Measurements from ENCODE around the gene THSD7B. TPM values are rescaled to one million over a fixed set of nuclear protein-coding genes. Genes with fewer than 3 reads are reported as not detected.

Gene THSD7B
- total and polyA plus RNA-seq, 10 of the 15 experiments (the other 5 are each of a cell fraction or from before 2014, with no cell fraction given) = 0.03 to 0.56 (median 0.28) TPM

DNA sequence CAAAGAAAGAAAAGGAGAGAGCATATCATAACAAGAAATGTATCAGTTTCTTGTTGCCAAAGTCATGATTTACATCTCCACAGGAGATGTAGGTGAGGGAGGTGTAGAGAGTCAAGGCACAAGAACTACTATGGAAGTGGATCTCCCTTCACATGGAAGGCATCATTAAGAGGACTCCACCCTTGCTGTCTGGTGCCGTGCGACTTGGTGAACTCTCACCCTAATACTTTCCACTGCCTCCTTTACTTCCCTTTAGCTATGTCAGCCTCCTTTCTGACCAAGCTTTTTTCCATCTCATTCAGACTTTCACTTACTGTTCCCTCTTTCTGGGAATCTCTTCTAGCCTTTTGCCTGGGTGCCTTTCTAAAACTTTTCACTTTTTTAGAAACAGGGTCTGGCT is 490.0 kb downstream of the THSD7B start (continued):
- TF ChIP-seq, protein P1, sequence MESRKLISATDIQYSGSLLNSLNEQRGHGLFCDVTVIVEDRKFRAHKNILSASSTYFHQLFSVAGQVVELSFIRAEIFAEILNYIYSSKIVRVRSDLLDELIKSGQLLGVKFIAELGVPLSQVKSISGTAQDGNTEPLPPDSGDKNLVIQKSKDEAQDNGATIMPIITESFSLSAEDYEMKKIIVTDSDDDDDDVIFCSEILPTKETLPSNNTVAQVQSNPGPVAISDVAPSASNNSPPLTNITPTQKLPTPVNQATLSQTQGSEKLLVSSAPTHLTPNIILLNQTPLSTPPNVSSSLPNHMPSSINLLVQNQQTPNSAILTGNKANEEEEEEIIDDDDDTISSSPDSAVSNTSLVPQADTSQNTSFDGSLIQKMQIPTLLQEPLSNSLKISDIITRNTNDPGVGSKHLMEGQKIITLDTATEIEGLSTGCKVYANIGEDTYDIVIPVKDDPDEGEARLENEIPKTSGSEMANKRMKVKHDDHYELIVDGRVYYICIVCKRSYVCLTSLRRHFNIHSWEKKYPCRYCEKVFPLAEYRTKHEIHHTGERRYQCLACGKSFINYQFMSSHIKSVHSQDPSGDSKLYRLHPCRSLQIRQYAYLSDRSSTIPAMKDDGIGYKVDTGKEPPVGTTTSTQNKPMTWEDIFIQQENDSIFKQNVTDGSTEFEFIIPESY (IDR thresholded peaks at IDR 0.05) = no peak
- TF ChIP-seq NFIC (IDR thresholded peaks at IDR 0.05; ENCODE audit: low read depth, low read length) (no peak), SUZ12 (IDR thresholded peaks at IDR 0.05; ENCODE audit: unreplicated experiment) (no peak), CBX3 (IDR thresholded peaks at IDR 0.05; ENCODE audit: borderline replicate concordance, low read depth) (no peak)

DNA sequence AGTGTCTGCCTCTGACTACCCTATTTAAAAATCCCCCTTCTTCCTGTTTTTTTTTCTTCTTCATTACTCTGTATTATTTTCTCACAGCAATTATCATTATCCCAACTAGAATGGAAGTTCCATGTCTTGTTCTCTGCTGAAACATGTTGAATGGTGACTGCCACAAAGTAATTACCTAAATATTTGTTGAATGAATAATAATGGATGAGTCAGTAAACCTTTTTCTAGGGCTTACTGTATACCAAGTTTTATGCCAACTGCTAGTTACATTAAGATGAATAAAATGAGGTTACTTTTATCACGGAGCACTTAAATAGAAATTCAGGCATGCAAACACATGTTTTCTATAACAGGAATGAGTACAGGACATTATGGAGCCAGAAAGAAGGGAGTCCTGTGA is 490.6 kb downstream of the THSD7B start:
- H3K4me3 ChIP-seq = no peak overlapping the region
- H3K9ac ChIP-seq (ENCODE audit: control insufficient read depth, insufficient read depth, low read length) = no peak overlapping the region
- H4K20me1 ChIP-seq (ENCODE audit: control insufficient read depth, insufficient read depth) = no peaks in the 10 kb centered on the region
- no peak overlapping the region for H3K27ac ChIP-seq (ENCODE audit: control insufficient read depth, insufficient read depth)
- ChIA-PET RAD21 (ENCODE audit: unreplicated experiment) (no interaction called here), CTCF (no interaction called here), SMC1A (ENCODE audit: uncharacterized antibody, unreplicated experiment) (no interaction called here), POLR2A (no interaction called here)
- 0% methylated on average over 1 of the region's 1 CpG for WGBS (ENCODE audit: insufficient coverage, insufficient replicate concordance, low lambda C conversion rate, missing lambda C conversion rate)
- BruUV-seq (replicated peaks) = no TSS peak
- FAIRE-seq (no peak), ATAC-seq (no peak), DNase-seq (ENCODE audit: low read depth, low spot score) (no peak)
- TF ChIP-seq RAD51 (IDR thresholded peaks at IDR 0.05) (no peak), SUPT20H (IDR thresholded peaks at IDR 0.05; ENCODE audit: borderline replicate concordance, control insufficient read depth, low read depth, low read length) (no peak), CHD4 (IDR thresholded peaks at IDR 0.05) (no peak), TCF7 (IDR thresholded peaks at IDR 0.05; ENCODE audit: borderline replicate concordance) (no peak), ZZZ3 (IDR thresholded peaks at IDR 0.05; ENCODE audit: control insufficient read depth, insufficient read length, low read depth) (no peak), NR2F1 (conservative IDR thresholded peaks at IDR 0.05) (no peak), SP1 (IDR thresholded peaks at IDR 0.05; ENCODE audit: low read depth, low read length) (no peak), CEBPZ (IDR thresholded peaks at IDR 0.05; ENCODE audit: low read depth, low read length) (no peak), JUND (IDR thresholded peaks at IDR 0.05; ENCODE audit: low read depth, low read length) (no peak), CREB1 (IDR thresholded peaks at IDR 0.05; ENCODE audit: low read depth) (no peak), ZSCAN29 (IDR thresholded peaks at IDR 0.05) (no peak), WRNIP1 (IDR thresholded peaks at IDR 0.05; ENCODE audit: borderline replicate concordance, low read depth, low read length) (no peak)
- TF ChIP-seq, protein P2, sequence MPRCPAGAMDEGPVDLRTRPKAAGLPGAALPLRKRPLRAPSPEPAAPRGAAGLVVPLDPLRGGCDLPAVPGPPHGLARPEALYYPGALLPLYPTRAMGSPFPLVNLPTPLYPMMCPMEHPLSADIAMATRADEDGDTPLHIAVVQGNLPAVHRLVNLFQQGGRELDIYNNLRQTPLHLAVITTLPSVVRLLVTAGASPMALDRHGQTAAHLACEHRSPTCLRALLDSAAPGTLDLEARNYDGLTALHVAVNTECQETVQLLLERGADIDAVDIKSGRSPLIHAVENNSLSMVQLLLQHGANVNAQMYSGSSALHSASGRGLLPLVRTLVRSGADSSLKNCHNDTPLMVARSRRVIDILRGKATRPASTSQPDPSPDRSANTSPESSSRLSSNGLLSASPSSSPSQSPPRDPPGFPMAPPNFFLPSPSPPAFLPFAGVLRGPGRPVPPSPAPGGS (IDR thresholded peaks at IDR 0.05; ENCODE audit: borderline replicate concordance, insufficient read depth, low read depth, low read length, poor library complexity, severe bottlenecking) = no peak
- no peaks in the 10 kb centered on the region for H3K79me2 ChIP-seq (ENCODE audit: control insufficient read depth, insufficient read depth, low read length)
- H3K9me3 ChIP-seq (replicated peaks; ENCODE audit: control insufficient read depth, insufficient read depth, low read length) = no peaks in the 10 kb centered on the region
- no peak overlapping the region for H2AFZ ChIP-seq (ENCODE audit: control insufficient read depth, low read depth, low read length)
- in situ Hi-C loops (cut with MboI) (no loop called here), intact Hi-C loops (cut with micrococcal nuclease; ENCODE audit: unreplicated experiment) (no loop called here)
- H3K27me3 ChIP-seq (replicated peaks in 1 of 2; ENCODE audit: control insufficient read depth in 2 of 2, insufficient read depth in 2 of 2, low read length in 1 of 2) = no peaks in the 10 kb centered on the region
- H3K36me3 ChIP-seq (ENCODE audit: control insufficient read depth in 2 of 2, insufficient read depth in 2 of 2, low read length in 1 of 2) = no peaks in the 10 kb centered on the region
- H3K4me1 ChIP-seq (ENCODE audit: control insufficient read depth, insufficient read depth, low read length) = no peaks in the 10 kb centered on the region
- no peak overlapping the region for H3K4me2 ChIP-seq (ENCODE audit: control insufficient read depth, insufficient read depth)
